T-cell (primary cell): ENCODE data around the gene TAC4. TPM values are rescaled to one million over a fixed set of nuclear protein-coding genes. Genes with fewer than 3 reads are reported as not detected.

ENCODE experiments used
- ATAC-seq, 4 experiments: fragments of 200-7000 bp in 3 of 4; fragments of 150-1000 bp in 1 of 4; cut with Tn5 transposase; replicated peaks in 1 of 4; 1 replicate in 3 of 4; 2 replicates in 1 of 4; pipeline ENCODE4 v1.10.0; 2021; ENCODE audit warnings: moderate library complexity in 3 of 4, mild to moderate bottlenecking in 2 of 4, moderate number of reproducible peaks in 1 of 4
- CTCF ChIA-PET, 2 donors: fragments of 300-600 bp; sonication (Branson Sonifier 250); formaldehyde crosslinking; loops; one replicate each; lab custom pipeline; 2022; ENCODE audit warnings: antibody characterized with exemption in 2 of 2; lab: Charles Lee
- POLR2A ChIA-PET, 2 donors: fragments of 300-600 bp; sonication (Branson Sonifier 250); formaldehyde crosslinking; loops; one replicate each; lab custom pipeline; 2022; ENCODE audit warnings: antibody characterized with exemption in 2 of 2; lab: Charles Lee
- DNase-seq, 35 experiments: peaks; one replicate each; pipeline versions ENCODE4 v3.0.0 to v3.0.0-alpha.2; 2013 to 2023
- H3K27ac ChIP-seq: one replicate; pipeline ENCODE4 v1.5.1; 2013; ENCODE audit warnings: low read length
- H3K27me3 ChIP-seq, 2 experiments: replicated peaks in 1 of 2; 1 replicate in 1 of 2; 2 replicates in 1 of 2; pipeline versions ENCODE4 v1.6.1 to v1.7.0; 2013; ENCODE audit warnings: low read length in 1 of 2, mixed read lengths in 1 of 2; ENCODE audit not compliant: control insufficient read depth in 2 of 2, insufficient read depth in 2 of 2; ENCODE audit errors: extremely low read depth in 1 of 2
- H3K36me3 ChIP-seq, 2 donors: 1 replicate in 1 of 2; 2 replicates in 1 of 2; pipeline versions ENCODE4 v1.6.1 to v1.7.0; 2013; ENCODE audit warnings: low read length in 1 of 2; ENCODE audit not compliant: control insufficient read depth in 2 of 2, insufficient read depth in 1 of 2; ENCODE audit errors: extremely low read depth in 1 of 2
- H3K4me1 ChIP-seq, 2 experiments: 1 replicate in 1 of 2; 2 replicates in 1 of 2; pipeline versions ENCODE4 v1.6.1 to v1.7.0; 2013; ENCODE audit warnings: low read length in 2 of 2, mixed read lengths in 1 of 2; ENCODE audit not compliant: insufficient read depth in 2 of 2, control insufficient read depth in 1 of 2; ENCODE audit errors: extremely low read depth in 1 of 2
- H3K4me3 ChIP-seq, 2 donors: 1 replicate in 1 of 2; 2 replicates in 1 of 2; pipeline versions ENCODE4 v1.5.1 to v1.7.0; 2013; ENCODE audit warnings: mild to moderate bottlenecking in 2 of 2, low read length in 1 of 2, moderate library complexity in 1 of 2; ENCODE audit not compliant: control insufficient read depth in 1 of 2; ENCODE audit errors: extremely low read depth in 1 of 2
- H3K9me3 ChIP-seq: 2 replicates; pipeline ENCODE4 v1.7.0; 2013
- H3K27ac Mint-ChIP-seq, 2 donors: one replicate each; pipeline ENCODE4 v1.8.0; 2020 to 2021; ENCODE audit warnings: mild to moderate bottlenecking in 2 of 2, mixed read lengths in 2 of 2
- H3K27me3 Mint-ChIP-seq, 2 donors: one replicate each; pipeline ENCODE4 v1.8.0; 2021 to 2022; ENCODE audit warnings: mixed read lengths in 2 of 2
- H3K36me3 Mint-ChIP-seq: one replicate; pipeline ENCODE4 v1.8.0; 2021; ENCODE audit warnings: mixed read lengths
- H3K4me1 Mint-ChIP-seq, 3 donors: one replicate each; pipeline ENCODE4 v1.8.0; 2020 to 2022; ENCODE audit warnings: mixed read lengths in 3 of 3, mild to moderate bottlenecking in 1 of 3
- H3K4me3 Mint-ChIP-seq, 3 donors: one replicate each; pipeline ENCODE4 v1.8.0; 2020 to 2022; ENCODE audit warnings: mild to moderate bottlenecking in 3 of 3, mixed read lengths in 3 of 3, moderate library complexity in 3 of 3
- H3K9me3 Mint-ChIP-seq, 3 donors: one replicate each; pipeline ENCODE4 v1.8.0; 2020 to 2022; ENCODE audit warnings: mixed read lengths in 3 of 3
- WGBS: methylation state at CpG from one replicate; pipeline ENCODE4 v1.1.5; 2013; ENCODE audit warnings: missing lambda C conversion rate; ENCODE audit not compliant: insufficient coverage; 5-methylcytosine and 5-hydroxymethylcytosine counted together
- total RNA-seq, 35 experiments: library from RNA in 6 of 35; stranded (reverse) in 6 of 35; fragments of 120-200 nt in 1 of 35; gene quantifications; one replicate each; pipeline versions ENCODE4 v1.2.1 to v1.2.4 and lab custom pipeline; 2013 to 2026

TAC4 gene
- total RNA-seq, 5 donors from 2014 or later (not counting 1 experiment from before 2014, with no cell fraction given): not detected

DNA sequence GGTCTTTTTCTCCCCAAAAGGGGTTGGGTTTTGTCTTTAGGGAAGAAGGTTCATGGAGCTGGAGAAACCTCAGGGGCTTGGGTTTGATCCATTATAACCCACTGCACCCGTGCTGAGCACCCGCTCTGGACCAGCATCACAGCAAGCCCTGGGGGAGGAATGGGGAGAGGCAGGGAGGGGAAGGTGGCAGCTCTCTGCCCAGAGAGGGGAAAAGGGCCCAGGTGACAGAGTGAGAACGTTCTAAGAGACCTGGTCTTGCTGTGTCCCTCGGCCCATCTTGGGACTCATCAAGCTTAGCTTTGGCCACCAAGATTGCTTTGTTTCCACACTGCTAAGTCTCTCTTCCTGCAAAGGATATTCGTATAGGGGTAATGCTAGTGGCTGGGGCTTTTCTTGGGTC is 38.2 kb upstream of the TAC4 start:
- no peaks in the 10 kb centered on the region for H3K4me1 Mint-ChIP-seq
- H3K9me3 ChIP-seq: no peaks in the 10 kb centered on the region
- POLR2A ChIA-PET: no interaction called here

DNA sequence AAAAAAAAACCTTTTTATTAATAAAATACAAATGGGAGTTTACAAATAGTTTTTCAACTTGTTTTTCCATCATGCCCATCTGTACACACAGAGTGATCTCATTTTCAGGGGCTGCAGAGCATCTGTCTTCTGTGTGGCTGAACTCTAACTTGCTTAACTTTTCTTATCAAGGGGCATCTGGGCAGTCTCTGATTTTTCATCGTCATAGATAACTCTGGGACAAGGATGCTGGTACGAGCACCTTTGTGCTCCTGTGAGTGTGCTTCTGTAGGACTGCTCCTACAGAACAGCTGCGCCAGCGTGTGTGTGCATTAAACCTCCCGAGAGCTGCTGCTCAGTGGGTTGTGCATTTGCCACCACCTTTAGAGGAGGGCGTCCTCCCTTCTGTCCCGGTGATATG is 34.6 kb upstream of the TAC4 start:
- Histone ChIP-seq H3K4me3 (no peak overlapping the region), H3K4me1 (peaks cover 0 to 11% of the 10 kb centered on the region in 2 experiments), H3K27me3 (peaks cover 17 to 69% of the 10 kb centered on the region in 2 experiments), H3K27ac (no peak overlapping the region), H3K36me3 (no peaks in the 10 kb centered on the region), H3K9me3 (no peaks in the 10 kb centered on the region)
- ATAC-seq (no peak), DNase-seq (no peak)
- peaks cover 4 to 8% (median 7%) of the 10 kb centered on the region in 3 donors for H3K4me1 Mint-ChIP-seq
- no peaks in the 10 kb centered on the region for H3K9me3 Mint-ChIP-seq
- ChIA-PET CTCF (interaction anchor here in 1 of 2 donors (1.2 kb wide), 1 partner anchor 117 kb away, joined by 3 read pairs; no protein-coding TSS in a partner anchor), POLR2A (no interaction called here)
- H3K4me3 Mint-ChIP-seq: no peak overlapping the region
- 58% methylated on average over 4 of the region's 7 CpGs for WGBS
- H3K27me3 Mint-ChIP-seq: peaks cover 39 to 64% of the 10 kb centered on the region in 2 donors
- no peaks in the 10 kb centered on the region for H3K36me3 Mint-ChIP-seq
- no peak overlapping the region for H3K27ac Mint-ChIP-seq

More for the DNA sequence above, 38.2 kb upstream of the TAC4 start:
- no peaks in the 10 kb centered on the region for H3K9me3 Mint-ChIP-seq
- no peaks in the 10 kb centered on the region for H3K36me3 ChIP-seq
- no peaks in the 10 kb centered on the region for H3K36me3 Mint-ChIP-seq
- CTCF ChIA-PET: interaction anchor here in 1 of 2 donors (0.8 kb wide), 1 partner anchor 12 kb away, joined by 5 read pairs; no protein-coding TSS in a partner anchor
- no peak overlapping the region for H3K4me3 Mint-ChIP-seq
- DNase-seq (no peak), ATAC-seq (no peak)
- H3K27me3 ChIP-seq: peaks cover 14 to 65% of the 10 kb centered on the region in 2 experiments
- H3K27ac Mint-ChIP-seq: no peak overlapping the region
- 78% methylated on average over 3 of the region's 5 CpGs for WGBS
- no peak overlapping the region for H3K27ac ChIP-seq
- peaks cover 0 to under 1% of the 10 kb centered on the region in 2 experiments for H3K4me1 ChIP-seq
- peaks cover 31 to 60% of the 10 kb centered on the region in 2 donors for H3K27me3 Mint-ChIP-seq
- no peak overlapping the region for H3K4me3 ChIP-seq

DNA sequence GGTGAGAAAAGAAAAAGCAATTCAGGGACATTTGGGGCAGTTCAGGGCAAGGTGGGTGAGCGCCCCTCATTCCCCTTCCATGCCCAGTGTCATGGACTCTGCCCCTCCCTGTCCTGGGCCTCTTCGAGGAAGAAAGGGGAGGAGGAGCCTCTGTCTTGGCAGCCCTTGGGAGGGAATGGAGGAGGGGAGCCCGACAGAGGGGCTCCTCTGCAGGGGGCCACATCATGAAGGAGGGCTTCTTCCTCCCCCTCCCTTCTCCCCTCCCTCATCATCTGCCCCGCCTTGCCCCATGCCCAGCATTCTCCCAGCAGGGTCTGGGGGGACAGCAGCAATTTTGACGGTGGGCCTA is 33.2 kb upstream of the TAC4 start:
- Histone ChIP-seq H3K27me3 (peaks cover 15 to 60% of the 10 kb centered on the region in 2 experiments), H3K36me3 (no peaks in the 10 kb centered on the region), H3K27ac (no peak overlapping the region), H3K9me3 (no peaks in the 10 kb centered on the region), H3K4me3 (no peak overlapping the region), H3K4me1 (peaks cover 0 to 11% of the 10 kb centered on the region in 2 experiments)
- Mint-ChIP-seq H3K27me3 (peaks cover 35 to 60% of the 10 kb centered on the region in 2 donors), H3K36me3 (no peaks in the 10 kb centered on the region), H3K4me1 (peaks cover 4 to 8% (median 7%) of the 10 kb centered on the region in 3 donors), H3K9me3 (no peaks in the 10 kb centered on the region), H3K27ac (no peak overlapping the region), H3K4me3 (no peak overlapping the region)
- no CpG with 5 or more reads among the region's 5 CpGs for WGBS
- ATAC-seq (no peak), DNase-seq (no peak)
- CTCF ChIA-PET: interaction anchor here (1.2 to 1.9 kb wide), 3 partner anchors 109 to 117 kb away, joined by 3 to 15 read pairs (median 13); no protein-coding TSS in a partner anchor
- POLR2A ChIA-PET: no interaction called here

DNA sequence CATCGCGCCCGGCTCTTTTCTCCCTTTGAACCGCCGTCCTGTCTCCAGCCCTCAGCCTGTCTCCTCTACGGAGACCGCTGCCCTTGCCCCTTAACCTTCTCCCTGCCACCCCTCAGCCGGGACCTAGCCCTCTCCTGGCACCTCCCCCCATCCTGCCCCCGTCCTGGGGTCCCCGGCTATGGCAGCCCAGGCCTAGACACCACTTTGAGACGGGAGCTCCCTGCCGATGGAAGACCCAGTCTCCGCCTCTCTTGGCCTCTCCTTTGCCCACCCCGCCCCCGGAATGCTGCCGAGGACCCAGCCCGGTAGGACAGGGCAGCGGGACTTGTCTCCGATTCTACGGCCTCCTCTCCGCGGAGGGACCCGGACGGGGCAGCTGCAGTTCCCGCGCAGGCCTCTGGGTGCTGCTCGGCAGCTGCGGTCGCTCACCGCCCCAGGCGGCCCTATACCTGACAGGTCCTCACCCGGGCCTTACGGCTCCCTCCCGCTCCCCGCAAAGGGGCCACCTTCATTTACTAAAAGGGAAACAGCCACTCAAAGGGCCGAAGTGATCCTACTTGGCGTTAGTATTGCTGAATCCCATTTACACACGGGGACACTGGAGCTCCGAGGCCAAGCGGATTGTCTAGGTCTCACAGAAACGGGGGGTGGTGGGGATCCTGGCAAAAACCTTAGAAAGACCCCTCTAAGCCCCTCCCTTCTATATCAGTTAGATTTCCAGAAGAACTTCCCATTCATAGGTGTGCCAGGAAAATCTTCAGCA is 32.6 kb upstream of the TAC4 start:
- no peaks in the 10 kb centered on the region for H3K36me3 ChIP-seq
- no peak overlapping the region for H3K4me3 ChIP-seq
- POLR2A ChIA-PET: no interaction called here
- CTCF ChIA-PET: interaction anchor here (0.6 to 1.9 kb wide), 5 partner anchors 110 to 337 kb away, joined by 3 to 15 read pairs (median 4); no protein-coding TSS in a partner anchor
- no peaks in the 10 kb centered on the region for H3K9me3 Mint-ChIP-seq
- H3K4me1 ChIP-seq: peaks cover 0 to 11% of the 10 kb centered on the region in 2 experiments
- 7% methylated on average over 36 of the region's 41 CpGs for WGBS
- H3K4me1 Mint-ChIP-seq: peaks cover 4 to 8% (median 7%) of the 10 kb centered on the region in 3 donors
- H3K27ac ChIP-seq: no peak overlapping the region
- H3K27ac Mint-ChIP-seq: no peak overlapping the region
- H3K27me3 Mint-ChIP-seq: peaks cover 35 to 60% of the 10 kb centered on the region in 2 donors
- H3K27me3 ChIP-seq: peaks cover 15 to 60% of the 10 kb centered on the region in 2 experiments
- DNase-seq: peak; percentile 12 to 77 (median 60)
- H3K4me3 Mint-ChIP-seq: peak overlapping the region; percentile 9 to 58 (median 47)
- ATAC-seq: peak; percentile 94 to 97 (median 96)
- no peaks in the 10 kb centered on the region for H3K36me3 Mint-ChIP-seq
- H3K9me3 ChIP-seq: no peaks in the 10 kb centered on the region

DNA sequence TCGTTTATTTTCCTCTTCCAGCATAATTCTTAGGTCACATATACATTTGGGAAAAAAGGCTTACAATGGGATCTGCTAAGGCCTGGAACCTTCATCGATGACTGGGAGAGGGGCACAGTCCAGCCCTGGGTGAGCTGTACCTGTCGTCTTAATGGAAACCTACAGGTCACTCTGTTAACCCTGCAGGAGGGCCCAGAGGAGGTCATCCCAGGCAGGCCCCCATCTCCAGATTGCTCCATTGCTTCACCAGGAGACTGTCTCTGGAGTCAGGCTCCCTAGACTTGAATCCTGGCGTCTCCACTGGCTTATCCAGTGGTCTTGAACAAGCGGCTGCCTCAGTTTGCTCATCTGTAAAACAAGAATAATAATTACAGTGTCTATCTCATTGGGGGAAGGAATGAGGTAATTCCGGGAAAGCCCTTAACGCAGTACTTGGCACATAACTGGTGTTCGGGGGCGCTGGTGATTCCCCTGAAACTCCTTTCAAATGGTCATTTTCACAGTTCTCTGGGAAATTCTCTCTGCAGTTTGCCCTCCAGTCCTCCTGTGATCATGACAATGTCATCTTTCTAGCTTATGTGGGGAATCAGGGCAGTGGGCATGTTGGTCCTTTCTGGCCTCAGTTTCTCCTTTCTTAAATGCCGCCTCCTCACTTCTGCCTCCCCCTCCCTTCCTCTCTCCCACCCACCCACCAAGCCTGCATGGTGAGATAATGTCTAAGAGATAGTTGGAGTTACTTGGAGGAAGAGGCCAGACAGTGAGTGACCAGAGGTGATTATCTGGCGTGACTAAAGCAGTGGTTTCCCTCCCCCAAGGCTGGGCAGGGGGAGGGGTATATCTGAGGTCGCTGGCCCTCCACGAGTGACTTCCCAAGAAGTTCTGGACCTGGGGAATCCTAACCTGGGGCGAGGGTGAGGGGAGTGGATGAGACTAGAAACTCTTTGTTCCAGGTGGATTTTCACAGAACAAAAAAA is 31.3 kb upstream of the TAC4 start:
- Mint-ChIP-seq H3K9me3 (no peaks in the 10 kb centered on the region), H3K27ac (no peak overlapping the region), H3K36me3 (no peaks in the 10 kb centered on the region), H3K4me1 (peaks cover 4 to 8% (median 7%) of the 10 kb centered on the region in 3 donors), H3K27me3 (peaks cover 29 to 57% of the 10 kb centered on the region in 2 donors), H3K4me3 (peak overlapping the region in 1 of 3 donors; percentile 10)
- no peaks in the 10 kb centered on the region for H3K36me3 ChIP-seq
- peaks cover 15 to 59% of the 10 kb centered on the region in 2 experiments for H3K27me3 ChIP-seq
- POLR2A ChIA-PET: no interaction called here
- no peak overlapping the region for H3K4me3 ChIP-seq
- WGBS: 67% methylated on average over 3 of the region's 14 CpGs
- H3K9me3 ChIP-seq: no peaks in the 10 kb centered on the region
- peaks cover 0 to 11% of the 10 kb centered on the region in 2 experiments for H3K4me1 ChIP-seq
- CTCF ChIA-PET: interaction anchor here (0.6 to 1.9 kb wide), 5 partner anchors 118 to 593 kb away, joined by 3 to 13 read pairs (median 4); no protein-coding TSS in a partner anchor
- ATAC-seq: no peak
- H3K27ac ChIP-seq: no peak overlapping the region
- no peak for DNase-seq

- Histone ChIP-seq H3K4me3 (no peak overlapping the region), H3K4me1 (peaks cover 10 to 24% of the 10 kb centered on the region in 2 experiments), H3K36me3 (no peaks in the 10 kb centered on the region), H3K27ac (no peak overlapping the region), H3K9me3 (no peaks in the 10 kb centered on the region), H3K27me3 (peaks cover 6 to 47% of the 10 kb centered on the region in 2 experiments)
- no peaks in the 10 kb centered on the region for H3K9me3 Mint-ChIP-seq
- H3K27me3 Mint-ChIP-seq: peaks cover 17 to 32% of the 10 kb centered on the region in 2 donors
- ATAC-seq (no peak), DNase-seq (no peak)
- H3K36me3 Mint-ChIP-seq: no peaks in the 10 kb centered on the region
- ChIA-PET POLR2A (no interaction called here), CTCF (interaction anchor here in 1 of 2 donors (1.1 kb wide), 1 partner anchor 77 kb away, joined by 4 read pairs; no protein-coding TSS in a partner anchor)
- H3K4me1 Mint-ChIP-seq: peaks cover 19 to 22% (median 19%) of the 10 kb centered on the region in 3 donors
- H3K4me3 Mint-ChIP-seq: no peak overlapping the region
- no peak overlapping the region for H3K27ac Mint-ChIP-seq
- 83% methylated on average over 8 of the region's 9 CpGs for WGBS
Observed at GRCh38 chr17:49875685-49876084, 27.8 kb upstream of the TAC4 start.
